Fibroblast of skin of left biceps (primary cell): ENCODE results near the gene KCTD16.

Experiments used
- DNase-seq, 2 experiments: peaks; one replicate each; pipeline ENCODE4 v3.0.0-alpha.2; 2013; ENCODE audit warnings: low read depth in 2 of 2

KCTD16 gene

DNA sequence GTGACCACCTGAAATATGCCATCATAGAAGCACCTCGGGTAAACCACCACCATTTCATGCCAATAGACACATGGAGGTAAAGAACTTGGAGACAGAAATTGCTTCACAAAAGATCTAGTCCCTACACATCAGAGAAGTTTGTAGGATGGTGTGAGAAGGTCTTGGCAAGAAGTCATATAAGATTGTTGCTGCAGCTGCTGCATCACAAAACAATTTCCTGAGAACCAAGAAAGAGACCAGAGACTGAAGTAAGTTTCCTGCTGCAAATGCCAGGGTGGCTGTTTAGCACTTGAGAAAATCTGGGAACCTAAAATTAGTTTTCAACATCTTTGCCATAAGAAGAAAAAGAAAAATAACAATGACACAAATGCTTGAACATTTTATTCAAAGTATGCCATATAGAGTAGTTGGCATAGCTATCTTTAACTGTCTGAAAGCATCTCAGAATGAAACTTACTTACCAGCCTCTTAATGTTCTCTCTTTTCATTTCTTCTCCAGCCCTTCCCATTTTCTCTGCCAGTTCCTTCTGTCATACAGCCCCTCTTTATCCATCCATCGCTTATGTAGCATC lies 114.3 kb downstream of the KCTD16 start:
- DNase-seq: no peak

DNA sequence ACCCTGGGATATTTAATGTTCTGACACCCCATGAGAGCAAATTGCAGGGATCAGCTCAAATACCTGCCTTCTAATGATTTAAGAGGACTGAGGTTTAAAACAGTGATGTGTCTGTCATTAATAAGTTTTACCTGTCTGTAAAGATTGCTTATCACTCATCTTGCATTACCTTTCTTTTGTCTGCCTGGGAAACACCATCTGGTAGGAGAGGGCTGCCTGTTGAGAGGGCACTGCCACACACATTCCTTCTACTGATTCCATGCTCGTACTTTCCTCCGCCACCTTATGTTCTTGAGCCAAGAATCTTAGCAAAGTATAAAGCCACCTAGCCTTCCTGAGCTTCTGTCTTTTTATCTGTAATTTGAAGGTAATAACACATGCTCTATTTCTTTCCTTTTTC lies 118.6 kb downstream of the KCTD16 start:
- DNase-seq: no peak

DNA sequence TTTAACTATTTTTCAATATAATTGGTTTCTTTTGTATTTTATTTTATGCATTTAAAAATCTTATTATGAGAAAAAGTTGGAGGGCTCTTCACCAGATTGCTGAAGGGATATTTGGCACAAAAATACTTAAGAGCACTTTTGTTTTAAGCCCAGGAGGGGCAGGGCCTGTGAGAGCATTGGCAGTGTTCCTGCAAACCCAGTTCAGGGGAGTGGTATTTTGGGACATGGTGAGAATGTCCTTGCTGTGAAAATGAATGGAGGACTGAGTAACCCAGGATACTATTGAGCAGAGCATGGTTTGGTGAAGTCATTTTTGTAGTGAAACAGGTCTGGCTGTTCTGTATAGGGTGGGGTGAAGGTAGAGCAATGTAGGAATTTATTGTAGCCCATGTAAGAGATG lies 121.4 kb downstream of the KCTD16 start:
- DNase-seq: no peak

DNA sequence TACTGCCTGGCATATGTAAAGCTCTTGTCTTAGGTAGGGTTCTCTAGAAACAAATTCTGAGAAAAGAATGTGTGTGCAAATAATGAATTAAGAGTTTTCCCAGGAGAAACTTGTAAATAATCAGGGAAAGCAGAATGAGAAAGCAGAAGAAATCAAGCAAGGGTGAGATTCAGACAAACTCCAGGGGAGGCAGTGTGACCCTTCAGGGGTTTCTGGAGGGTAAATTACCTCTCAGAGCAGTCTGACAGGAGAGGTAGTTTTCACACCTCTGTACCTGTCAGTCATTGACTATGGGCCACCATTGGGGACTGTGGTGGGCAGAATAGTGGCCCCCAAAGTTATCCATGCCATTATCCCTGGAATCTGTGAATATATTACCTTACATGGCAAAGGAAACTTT lies 124.6 kb downstream of the KCTD16 start:
- no peak for DNase-seq

- no peak for DNase-seq
These were observed 126.4 kb downstream of the KCTD16 start for GRCh38 chr5:144297081-144297480.

DNA sequence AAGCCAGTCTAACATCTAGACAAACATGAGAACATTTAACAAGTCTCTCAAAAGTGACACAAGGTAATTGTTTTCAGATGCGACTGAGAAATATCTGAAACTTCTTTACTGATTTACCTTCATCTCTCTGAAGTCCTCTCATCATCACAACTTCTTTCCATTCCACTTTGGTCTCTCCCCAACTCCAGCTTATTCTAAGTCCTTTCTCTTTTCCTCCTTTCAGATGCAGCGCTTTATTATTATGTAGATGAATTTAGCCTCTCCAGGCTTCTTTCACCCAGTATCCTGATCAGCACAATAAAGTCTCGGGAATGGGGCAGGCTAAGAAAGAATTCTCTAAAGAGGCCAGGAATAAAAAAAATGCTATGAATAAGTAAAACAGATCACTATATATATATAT lies 128.0 kb downstream of the KCTD16 start:
- no peak for DNase-seq

- DNase-seq: no peak
These were observed 134.0 kb downstream of the KCTD16 start for GRCh38 chr5:144304688-144305087.

- no peak for DNase-seq
These were observed 137.1 kb downstream of the KCTD16 start for GRCh38 chr5:144307736-144308135.

GRCh38 chr5:144308174-144308573 lies 137.5 kb downstream of the KCTD16 start:
- no peak for DNase-seq

DNA sequence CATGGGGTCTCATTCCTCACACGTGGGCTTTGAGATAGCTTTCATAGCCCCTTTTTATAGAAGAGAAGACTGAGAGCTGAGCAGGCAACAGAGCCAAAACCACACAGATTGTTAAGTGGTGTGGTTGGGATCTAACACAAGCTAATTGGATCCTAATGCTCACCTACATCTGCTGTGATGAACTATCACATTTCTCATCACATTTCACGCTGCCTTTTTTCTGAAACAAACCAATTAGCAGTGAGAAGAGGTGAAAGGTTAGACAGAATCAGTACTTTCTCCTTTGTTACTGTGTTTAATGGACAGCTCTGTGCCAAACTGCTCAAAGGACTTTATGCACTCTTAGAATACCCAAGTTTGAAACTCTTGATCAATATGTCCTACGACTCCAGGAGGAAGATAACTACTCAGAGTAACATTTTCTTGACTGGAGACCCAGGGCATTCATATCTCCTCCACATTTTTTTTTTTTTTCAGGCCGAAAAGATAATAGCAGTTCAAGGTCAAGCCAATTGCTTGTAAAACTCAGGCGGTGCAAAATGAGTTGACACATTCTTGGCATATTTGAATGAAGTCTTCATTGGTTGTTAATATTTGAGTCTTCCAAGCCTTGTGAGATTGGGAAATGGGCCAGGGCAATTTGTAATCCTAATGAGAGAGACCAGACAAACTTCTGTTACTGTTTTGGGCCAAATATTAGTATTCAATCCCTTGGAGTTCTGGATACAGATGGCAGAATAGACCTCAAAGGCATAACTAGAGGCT lies 138.4 kb downstream of the KCTD16 start:
- no peak for DNase-seq

DNA sequence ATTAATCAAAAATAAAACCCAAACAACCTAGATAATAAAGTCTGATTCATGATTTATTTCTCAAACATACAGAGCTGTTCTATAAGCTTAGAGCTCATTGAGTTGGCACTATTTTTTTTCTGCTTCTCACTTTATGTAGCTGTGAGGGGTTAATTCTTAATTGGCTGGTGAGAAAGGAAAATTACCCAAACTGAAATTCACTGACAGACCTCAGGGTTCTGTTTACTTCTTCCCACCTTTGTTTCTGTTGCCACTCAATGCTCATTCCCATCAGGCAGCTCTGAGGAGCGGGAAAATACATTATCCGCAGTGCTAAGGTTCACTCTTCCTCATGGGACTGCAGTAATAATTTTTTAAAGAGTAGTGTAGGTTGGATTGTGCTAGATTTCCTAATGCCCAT lies 139.9 kb downstream of the KCTD16 start:
- DNase-seq: no peak

DNA sequence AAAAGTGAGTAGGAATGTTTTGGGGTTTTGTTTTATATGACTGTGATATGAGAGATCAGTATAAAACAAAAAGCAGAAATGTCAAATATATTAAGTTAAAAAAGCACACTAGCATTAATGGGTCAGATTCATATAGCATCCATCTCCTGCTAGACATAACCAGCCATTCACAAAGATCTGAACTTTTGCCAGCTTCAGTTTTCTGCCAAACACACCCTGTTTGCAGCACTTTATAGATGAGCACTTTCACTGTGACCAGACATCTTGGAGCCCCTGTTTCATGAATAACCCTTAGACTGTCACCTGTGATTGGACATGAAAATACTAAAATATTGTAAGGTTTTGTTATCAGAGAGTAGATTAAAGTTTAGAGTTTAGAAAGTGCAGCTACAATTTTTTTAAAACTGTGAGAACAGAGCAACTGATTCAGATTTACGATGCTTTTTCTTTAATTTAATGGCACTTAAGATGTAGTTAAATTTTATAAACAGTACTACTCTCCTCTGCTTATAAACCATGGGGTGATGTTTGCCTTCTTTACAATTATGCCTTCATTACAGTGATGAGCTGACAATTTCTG lies 142.6 kb downstream of the KCTD16 start:
- DNase-seq: no peak

DNA sequence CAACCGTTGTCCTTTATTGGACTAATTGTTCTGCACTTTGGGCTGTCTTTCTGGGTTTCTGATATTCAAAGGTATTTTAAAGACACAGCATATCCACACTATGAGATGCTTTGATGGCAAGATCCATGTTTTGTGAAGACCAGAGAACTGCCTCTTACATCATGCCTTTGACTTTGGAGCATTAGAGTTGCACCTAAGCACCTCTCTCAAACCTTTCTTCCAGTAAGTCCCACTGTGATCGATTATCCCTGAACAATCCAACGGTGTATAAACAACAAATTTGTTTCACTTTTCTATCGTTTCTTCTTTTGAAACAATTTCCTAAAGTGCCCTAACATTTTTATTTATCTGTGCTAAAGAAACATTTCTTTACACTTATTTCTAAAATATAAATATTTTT lies 144.4 kb downstream of the KCTD16 start:
- no peak for DNase-seq

DNA sequence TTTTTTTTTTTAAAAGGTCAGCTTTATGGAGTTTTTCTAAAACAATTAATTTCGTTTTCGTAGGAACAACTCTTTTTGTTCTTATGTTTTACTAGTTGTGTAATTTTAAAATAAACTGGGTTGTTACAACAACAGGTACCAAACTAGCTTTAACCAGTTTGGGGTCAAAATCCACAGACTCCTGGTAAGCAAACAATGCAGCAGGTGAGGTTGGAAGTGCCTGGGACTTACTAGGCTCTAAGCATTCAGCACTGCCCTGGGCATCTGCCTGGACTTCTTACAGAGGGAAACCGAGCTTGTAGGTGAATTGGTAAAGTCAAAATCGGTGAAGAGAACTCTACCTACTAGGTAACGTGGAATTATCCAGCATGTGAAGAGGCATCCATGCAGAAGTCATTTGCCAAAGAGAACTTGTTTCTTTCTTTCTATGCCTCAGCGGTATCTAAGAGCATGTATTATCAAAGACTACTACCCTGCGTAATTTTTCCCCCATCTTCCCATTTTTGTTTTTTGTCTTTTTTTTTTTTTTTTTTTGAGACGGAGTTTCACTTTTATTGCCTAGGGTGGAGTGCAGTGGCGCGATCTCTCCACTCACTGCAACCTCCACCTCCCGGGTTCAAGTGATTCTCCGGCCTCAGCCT lies 145.4 kb downstream of the KCTD16 start:
- DNase-seq: no peak

GRCh38 chr5:144318011-144318410 lies 147.3 kb downstream of the KCTD16 start:
- DNase-seq: no peak

DNA sequence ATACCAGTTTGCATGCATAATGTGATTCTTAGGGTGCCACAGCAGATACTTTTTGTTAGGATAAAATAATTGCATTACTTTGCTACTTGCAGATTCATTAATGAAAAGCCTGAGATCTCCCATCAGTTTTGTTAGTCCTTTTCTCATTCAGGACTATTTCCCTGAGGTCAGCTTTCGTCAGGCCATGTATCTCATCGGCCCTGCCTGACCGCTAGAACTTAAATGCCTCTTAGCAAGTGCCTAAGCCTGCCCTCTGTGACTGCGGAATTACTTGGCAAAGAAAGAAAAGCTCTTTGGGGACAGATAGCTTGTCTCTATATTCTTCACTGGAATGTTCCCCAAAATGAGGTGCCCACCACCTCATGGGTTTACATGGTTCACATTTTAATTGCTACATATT lies 147.8 kb downstream of the KCTD16 start:
- no peak for DNase-seq

- DNase-seq: no peak
These were observed 152.5 kb downstream of the KCTD16 start for GRCh38 chr5:144323181-144323580.

- DNase-seq: no peak
These were observed 154.9 kb downstream of the KCTD16 start for GRCh38 chr5:144325532-144325931.

GRCh38 chr5:144328494-144328893 lies 157.8 kb downstream of the KCTD16 start:
- no peak for DNase-seq

DNA sequence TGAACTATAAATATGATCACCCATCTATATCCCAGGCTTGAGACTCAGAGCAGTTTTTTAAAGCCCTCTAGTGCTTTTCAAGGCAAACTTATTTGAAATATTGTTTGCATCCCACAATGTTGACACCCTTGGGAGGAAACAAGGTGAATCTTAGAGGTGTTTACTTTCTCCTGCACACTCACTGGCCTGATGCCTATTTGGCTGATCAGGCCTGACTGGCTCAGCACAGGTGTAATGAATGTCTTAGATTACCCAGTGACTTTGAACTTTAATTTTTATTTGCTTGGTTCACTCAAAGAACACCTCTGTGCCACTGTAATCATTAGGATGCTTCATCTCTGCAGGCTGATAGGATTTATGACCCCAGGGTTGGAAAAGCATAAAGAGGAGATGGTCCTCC lies 158.3 kb downstream of the KCTD16 start:
- no peak for DNase-seq

GRCh38 chr5:144329681-144330080 lies 159.0 kb downstream of the KCTD16 start:
- no peak for DNase-seq

GRCh38 chr5:144331361-144331760 lies 160.7 kb downstream of the KCTD16 start:
- DNase-seq: no peak

DNA sequence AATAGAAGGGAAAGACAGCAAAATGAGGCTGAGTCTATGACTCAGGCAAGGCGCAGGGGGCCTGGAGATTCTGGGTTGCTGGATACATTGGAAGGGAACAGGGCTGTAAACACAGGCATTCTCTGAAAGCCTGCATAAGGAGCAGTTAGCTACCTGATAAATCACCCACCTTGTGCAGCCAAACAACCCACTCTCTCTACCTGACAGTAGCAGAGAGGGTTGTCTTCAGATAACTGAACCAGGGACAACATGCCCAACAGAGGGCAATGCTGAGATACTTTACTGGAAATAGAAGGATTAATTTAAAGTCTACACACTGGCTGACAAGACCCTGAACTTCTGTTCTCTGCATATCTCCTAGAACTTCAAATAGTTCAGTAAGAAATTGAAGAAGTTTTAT lies 161.6 kb downstream of the KCTD16 start:
- DNase-seq: no peak
